Activated T-helper 2 cell treated with anti-CD3 and anti-CD28 coated beads, Interferon-gamma antibody, Interleukin-2, Interleukin-4, amounts not matched to agents 10 μg/mL and 5 μg/mL and 100 μg/mL, durations not matched to agents 14 hours and 24 hours and 36 hours (primary cell): Measurements from ENCODE around the gene COG4. TPM values are rescaled to one million over a fixed set of nuclear protein-coding genes. Genes with fewer than 3 reads are reported as not detected.
A peak's percentile ranks its signal among the peaks of the same experiment; 100 is the strongest.

Experiments
- DNase-seq: peaks from one replicate; pipeline ENCODE4 v3.0.0; 2021; ENCODE audit warnings: low spot score
- H3K27ac Mint-ChIP-seq: one replicate; pipeline ENCODE4 v1.8.0; 2021; ENCODE audit warnings: mixed read lengths
- H3K27me3 Mint-ChIP-seq: one replicate; pipeline ENCODE4 v1.8.0; 2021; ENCODE audit warnings: low read depth, mixed read lengths
- H3K36me3 Mint-ChIP-seq: one replicate; pipeline ENCODE4 v1.8.0; 2021; ENCODE audit warnings: low read depth, mixed read lengths
- H3K4me1 Mint-ChIP-seq: one replicate; pipeline ENCODE4 v1.8.0; 2021; ENCODE audit warnings: low read depth, mixed read lengths
- H3K4me3 Mint-ChIP-seq: one replicate; pipeline ENCODE4 v1.8.0; 2021; ENCODE audit warnings: low read depth, mild to moderate bottlenecking, moderate library complexity, mixed read lengths
- H3K9me3 Mint-ChIP-seq: one replicate; pipeline ENCODE4 v1.8.0; 2021; ENCODE audit warnings: mixed read lengths
- intact Hi-C: fragments of 100-400 bp; cut with micrococcal nuclease; formaldehyde crosslinking; loops from one replicate; pipeline ENCODE4 v1.15.1; 2023
- total RNA-seq: library from RNA; stranded (reverse); gene quantifications from 2 replicates; pipeline ENCODE4 v1.2.3, GENCODE V29; 2022

The COG4 gene
- total RNA-seq, 1 donor from 2014 or later: 37.9 TPM

- Mint-ChIP-seq H3K27ac (peak overlapping the region; percentile 94), H3K4me3 (peak overlapping the region; percentile 19), H3K9me3 (no peaks in the 10 kb centered on the region), H3K4me1 (peaks cover 45% of the 10 kb centered on the region), H3K36me3 (peaks cover 14% of the 10 kb centered on the region), H3K27me3 (no peaks in the 10 kb centered on the region)
- peak; percentile 25 for DNase-seq
- intact Hi-C loops: loop anchor here (2.0 kb wide), 2 partner anchors 26 to 46 kb away; no protein-coding TSS in a partner anchor
Measured at GRCh38 chr16:70430667-70431536, 92.5 kb downstream of the COG4 start.

Other genes starting within 250 kb of the COG4 start
- gene AARS1, start 234.0 kb downstream of the COG4 start, total RNA-seq: 103 and 106 TPM in 2 replicates
- gene DDX19B, start 224.4 kb downstream of the COG4 start, total RNA-seq: 31.0 and 33.3 TPM in 2 replicates
- 55.8 and 58.5 TPM in 2 replicates for gene DDX19A, start 176.7 kb downstream of the COG4 start, total RNA-seq
- 33.0 and 35.1 TPM in 2 replicates for gene ST3GAL2, start 84.5 kb downstream of the COG4 start, total RNA-seq
- gene FCSK, start 69.0 kb downstream of the COG4 start, total RNA-seq: 19.7 and 21.9 TPM in 2 replicates
- 520 and 538 TPM in 2 replicates for gene SF3B3, start 262 bp upstream of the COG4 start, total RNA-seq
- gene IL34, start 123.0 kb upstream of the COG4 start, total RNA-seq: 0.28 TPM in 1 of 2 replicates, not detected in the other
- 1.3 TPM in 2 replicates for gene MTSS2, start 162.5 kb upstream of the COG4 start, total RNA-seq